K562 (cell line): ENCODE data around the gene IL4I1. TPM values are rescaled to one million over a fixed set of nuclear protein-coding genes. Genes with fewer than 3 reads are reported as not detected.

Experiments
- ATAC-seq: fragments of 200-7000 bp; cut with Tn5 transposase; 3 replicates; pipeline ENCODE4 v1.9.1; 2020; ENCODE audit warnings: moderate library complexity
- BruUV-seq: library from RNA; stranded (reverse); fragments of 400-500 nt; replicated peaks from 2 replicates; lab custom pipeline; 2021; lab: Mats Ljungman, UMichigan
- CTCF ChIA-PET: fragments of 300-600 bp; formaldehyde crosslinking; extraction: SDS; loops from one replicate; lab custom pipeline; 2021; ENCODE audit warnings: low intra/inter-chr PET ratio; lab: Yijun Ruan, JAX
- POLR2A ChIA-PET: fragments of 300-600, 350-650 bp; sonication (Branson Sonifier 250); formaldehyde crosslinking; extraction: SDS; loops from one replicate; lab custom pipeline; 2021; ENCODE audit warnings: antibody characterized with exemption, inconsistent platforms; lab: Yijun Ruan, JAX
- DNase-seq, 4 experiments: peaks; one replicate each; pipeline versions ENCODE4 v3.0.0 to v3.0.0-alpha.2; 2011 to 2018; ENCODE audit warnings: low spot score in 3 of 4, mixed read lengths in 3 of 4; ENCODE audit errors: extremely low read depth in 1 of 4
- FAIRE-seq: peaks from 2 replicates; lab custom pipeline; 2011; peaks lifted over from hg19 to GRCh38; lab: Jason Lieb, UNC
- H2AFZ ChIP-seq: 2 replicates; pipeline ENCODE4 v1.6.0; 2011; ENCODE audit warnings: low read depth, low read length, control low read depth, inconsistent platforms
- H3K27ac ChIP-seq: fragments of 200-600 bp; 3 replicates; pipeline ENCODE4 v1.8.0; 2011; ENCODE audit warnings: low read depth, mild to moderate bottlenecking, control low read depth, inconsistent platforms, low read length, moderate library complexity, mixed read lengths; ENCODE audit errors: extremely low read depth
- H3K27me3 ChIP-seq, 2 experiments: fragments of 300-600 bp in 1 of 2; 2 replicates in 1 of 2; 3 replicates in 1 of 2; pipeline versions ENCODE4 v1.6.0 to v1.8.0; 2011; ENCODE audit warnings: inconsistent platforms in 2 of 2, low read length in 2 of 2, mild to moderate bottlenecking in 1 of 2, mixed read lengths in 1 of 2, moderate library complexity in 1 of 2; ENCODE audit not compliant: control insufficient read depth in 2 of 2, insufficient read depth in 2 of 2
- H3K36me3 ChIP-seq: fragments of 300-600 bp; 3 replicates; pipeline ENCODE4 v1.8.0; 2011; ENCODE audit warnings: mild to moderate bottlenecking, low read length, inconsistent platforms; ENCODE audit not compliant: control insufficient read depth, insufficient read depth
- H3K4me1 ChIP-seq, 2 experiments: fragments of 200-600 bp in 1 of 2; replicated peaks in 1 of 2; 2 replicates in 1 of 2; 3 replicates in 1 of 2; pipeline versions ENCODE4 v1.5.1 to v1.8.0; 2011; ENCODE audit warnings: inconsistent platforms in 2 of 2, low read length in 2 of 2, mild to moderate bottlenecking in 1 of 2, mixed read lengths in 1 of 2, moderate library complexity in 1 of 2; ENCODE audit not compliant: control insufficient read depth in 2 of 2, insufficient read depth in 2 of 2
- H3K4me2 ChIP-seq: 2 replicates; pipeline ENCODE4 v1.6.1; 2011; ENCODE audit warnings: low read length, control low read depth, inconsistent platforms, mixed read lengths; ENCODE audit not compliant: insufficient read depth
- H3K4me3 ChIP-seq: fragments of 200-600 bp; sonication (generic), shearing (Covaris generic); 2 replicates; pipeline ENCODE4 v1.5.1; 2016; ENCODE audit warnings: control low read depth, inconsistent platforms
- H3K79me2 ChIP-seq: fragments of 200-600 bp; 3 replicates; pipeline ENCODE4 v1.8.0; 2011; ENCODE audit warnings: low read length, inconsistent platforms; ENCODE audit not compliant: control insufficient read depth, insufficient read depth
- H3K9ac ChIP-seq, 2 experiments: 2 replicates each; pipeline versions ENCODE4 v1.6.0 to v1.6.1; 2011; ENCODE audit warnings: low read depth in 2 of 2, low read length in 2 of 2, control low read depth in 1 of 2, inconsistent platforms in 1 of 2, mild to moderate bottlenecking in 1 of 2, mixed read lengths in 1 of 2; ENCODE audit not compliant: insufficient read depth in 1 of 2
- H3K9me1 ChIP-seq: one replicate; pipeline ENCODE4 v1.6.0; 2011; ENCODE audit warnings: inconsistent platforms, mild to moderate bottlenecking, low read length, moderate library complexity; ENCODE audit not compliant: control insufficient read depth, insufficient read depth
- H3K9me3 ChIP-seq: replicated peaks from 2 replicates; pipeline ENCODE4 v1.5.1; 2011; ENCODE audit warnings: low read depth, low read length, inconsistent platforms; ENCODE audit not compliant: control insufficient read depth, insufficient read depth
- H4K20me1 ChIP-seq: replicated peaks from 2 replicates; pipeline ENCODE4 v1.6.1; 2011; ENCODE audit warnings: low read length, inconsistent platforms, mixed read lengths; ENCODE audit not compliant: control insufficient read depth, insufficient read depth
- CBX8 ChIP-seq: fragments of 200-600 bp; sonication (generic); IDR thresholded peaks from 2 replicates; pipeline ENCODE4 v1.6.1; 2012; ENCODE audit warnings: borderline replicate concordance, mixed run types, low read depth, mild to moderate bottlenecking, moderate library complexity, mixed read lengths, low read length, control low read depth, inconsistent platforms; ENCODE audit not compliant: poor library complexity, severe bottlenecking; ENCODE audit errors: extremely low read depth
- HDAC1 ChIP-seq, 2 experiments: fragments of 450-650 bp; IDR thresholded peaks; 2 replicates each; pipeline ENCODE4 v1.6.1; 2016 to 2017; ENCODE audit warnings: inconsistent platforms in 1 of 2, mild to moderate bottlenecking in 1 of 2, moderate library complexity in 1 of 2
- HDAC6 ChIP-seq: IDR thresholded peaks from 2 replicates; pipeline ENCODE4 v1.6.1; 2012; ENCODE audit warnings: low read depth, mild to moderate bottlenecking, control low read depth, inconsistent platforms, low read length, moderate library complexity
- POLR2A ChIP-seq: fragments of 450-650 bp; conservative IDR thresholded peaks from 2 replicates; pipeline ENCODE4 v1.6.1; 2016
- POLR2G ChIP-seq: fragments of 200-400 bp; formaldehyde crosslinking; IDR thresholded peaks from 2 replicates; pipeline ENCODE4 v1.6.1; 2017; ENCODE audit warnings: low read depth, mild to moderate bottlenecking, antibody characterized with exemption, low read length, moderate library complexity
- POU5F1 ChIP-seq: fragments of 150-350 bp; IDR thresholded peaks from 2 replicates; pipeline ENCODE4 v1.6.1; 2014; ENCODE audit warnings: borderline replicate concordance, low read length, low read depth, mild to moderate bottlenecking; ENCODE audit not compliant: partially characterized antibody
- ZBTB1 ChIP-seq: sonication (generic); formaldehyde crosslinking; IDR thresholded peaks from 2 replicates; pipeline ENCODE4 v1.8.1; 2023; ENCODE audit warnings: missing genetic modification reagents, low read depth, mild to moderate bottlenecking, borderline replicate concordance
- ZNF121 ChIP-seq: sonication (generic); formaldehyde crosslinking; conservative IDR thresholded peaks from 2 replicates; pipeline ENCODE4 v1.8.0; 2022; ENCODE audit warnings: missing genetic modification reagents
- WGBS: fragments of 100-300 bp; shearing (Covaris generic); methylation state at CpG from one replicate; pipeline ENCODE4 v1.1.6; 2016; ENCODE audit warnings: low coverage, mixed read lengths; ENCODE audit not compliant: insufficient coverage; ENCODE audit errors: missing lambda C conversion rate; 5-methylcytosine and 5-hydroxymethylcytosine counted together
- in situ Hi-C: fragments of 300-500 bp; cut with MboI; formaldehyde crosslinking; loops from 4 replicates; pipeline ENCODE4 v1.15.0; 2018; ENCODE audit warnings: inconsistent platforms, mixed read lengths
- intact Hi-C: fragments of 100-400 bp; cut with micrococcal nuclease; formaldehyde crosslinking; loops from 2 replicates; pipeline ENCODE4 v1.14.2; 2022
- polyA plus RNA-seq, 8 experiments: library from polyadenylated mRNA; depleted of rRNA in 4 of 8; stranded (reverse) in 5 of 8; unstranded in 3 of 8; fragments of >200 nt; fragmentation: Nextera tagmentation in 2 of 8; fragmentation: Illumina TruSeq in 1 of 8; extraction: Ambion mirVana in 2 of 8; extraction: Trizol in 1 of 8; gene quantifications; 2 replicates each; pipeline versions ENCODE4 v1.2.1 to v1.2.3, GENCODE V29; 2011 to 2014; ENCODE audit warnings: inconsistent platforms in 1 of 8, missing spikeins in 1 of 8
- total RNA-seq, 7 experiments: library from RNA; depleted of rRNA in 6 of 7; stranded (reverse); fragments of >200 nt in 6 of 7; fragmentation: Illumina TruSeq in 2 of 7; extraction: Trizol in 2 of 7; gene quantifications; 2 replicates each; pipeline versions ENCODE4 v1.2.1 to v1.2.3, GENCODE V29; 2011 to 2021; ENCODE audit warnings: low replicate concordance in 1 of 7
- TF ChIP-seq, protein P1 (sequence below): sonication (generic); formaldehyde crosslinking; IDR thresholded peaks from 2 replicates; pipeline ENCODE4 v1.8.1; 2023; ENCODE audit warnings: mild to moderate bottlenecking, missing genetic modification reagents
- TF ChIP-seq, protein P2 (sequence below): fragments of 200-800 bp; sonication (Bioruptor generic); IDR thresholded peaks from 2 replicates; pipeline ENCODE4 v1.6.1; 2017; ENCODE audit warnings: missing genetic modification characterization, missing compliant biosample characterization
- TF ChIP-seq, protein P3 (sequence below): fragments of 450-650 bp; IDR thresholded peaks from 2 replicates; pipeline ENCODE4 v1.6.1; 2017; ENCODE audit warnings: antibody characterized with exemption, mild to moderate bottlenecking

The IL4I1 gene
- total and polyA plus RNA-seq, 9 of the 15 experiments (the other 6 are each of a cell fraction or from before 2014, with no cell fraction given), result 0.06 to 0.95 (median 0.43) TPM; not detected in 2

DNA sequence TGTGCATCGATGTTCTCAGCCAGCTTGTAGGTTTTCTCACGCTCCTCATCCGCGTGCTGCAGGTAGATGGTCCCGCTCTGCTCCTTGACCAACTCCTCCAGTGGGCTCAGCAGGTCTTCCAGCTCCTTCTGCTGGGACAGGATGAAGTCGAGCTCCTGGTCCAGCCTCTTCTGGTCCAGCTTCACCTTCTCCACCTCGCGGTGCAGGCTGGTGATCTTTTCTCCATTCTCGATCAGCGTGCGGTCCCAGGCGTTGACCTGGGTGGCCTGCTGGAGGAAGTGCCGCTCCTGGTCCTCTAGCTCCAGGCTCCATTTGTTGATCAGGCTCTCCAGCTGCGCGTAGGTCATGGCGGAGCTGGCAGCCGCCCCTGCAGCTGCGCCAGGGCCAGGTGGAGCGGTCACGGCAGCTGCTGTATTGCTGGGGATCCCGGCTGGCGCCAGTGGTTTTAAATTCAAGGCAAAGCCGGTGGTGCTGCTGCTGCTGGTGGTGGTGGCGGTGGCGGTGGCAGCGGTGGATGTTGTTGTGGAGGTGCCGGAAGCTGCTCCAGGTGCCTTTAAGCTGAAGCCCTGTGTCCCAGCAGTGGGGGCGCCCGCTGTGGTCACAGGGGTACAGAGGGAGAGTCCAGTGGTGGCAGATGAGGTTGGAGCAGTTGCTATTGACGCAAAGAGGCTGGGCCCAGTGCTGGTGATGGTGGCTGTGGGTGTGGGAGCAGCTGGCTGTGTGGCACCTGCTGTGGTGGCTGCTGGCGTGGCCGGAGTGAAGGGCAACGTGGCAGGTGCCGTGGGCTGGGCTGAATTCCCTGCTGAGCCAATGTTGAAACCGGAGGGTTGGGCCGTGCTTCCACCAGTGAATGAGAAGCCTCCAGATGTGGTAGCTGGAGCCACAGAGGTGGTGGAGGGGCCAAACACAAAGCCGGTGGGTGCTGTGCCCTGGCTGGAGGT lies 12.1 kb upstream of the IL4I1 start:
- no peak overlapping the region for H2AFZ ChIP-seq
- peaks cover 73% of the 10 kb centered on the region; the same call in 2 of the 3 replicates for H3K36me3 ChIP-seq
- H3K4me1 ChIP-seq, result peaks cover 0 to 23% of the 10 kb centered on the region in 2 experiments; a peak in 2 of 5 replicates
- FAIRE-seq (no peak), ATAC-seq (no peak), DNase-seq (no peak)
- in situ Hi-C loops, result no loop called here
- intact Hi-C loops, result no loop called here
- H3K27ac ChIP-seq, result no peak overlapping the region
- no peak overlapping the region for H3K4me2 ChIP-seq
- CTCF ChIA-PET, result no interaction called here
- BruUV-seq, result no TSS peak
- H3K27me3 ChIP-seq, result no peaks in the 10 kb centered on the region
- peaks cover 30% of the 10 kb centered on the region for H4K20me1 ChIP-seq
- H3K9me1 ChIP-seq, result no peaks in the 10 kb centered on the region
- H3K4me3 ChIP-seq, result no peak overlapping the region
- H3K9ac ChIP-seq, result peak overlapping the region in 1 of 2 experiments; percentile 28; a peak in 2 of 4 replicates
- peaks cover 35% of the 10 kb centered on the region for H3K79me2 ChIP-seq
- no peaks in the 10 kb centered on the region for H3K9me3 ChIP-seq
- POLR2A ChIA-PET, result interaction anchor here (0.6 to 13.2 kb wide), 7 partner anchors 8 to 40 kb away, joined by 3 to 105 read pairs (median 4); partner anchors contain the start of genes ATF5 and NUP62
- 97% methylated on average over 34 of the region's 37 CpGs for WGBS
- TF ChIP-seq, protein P1, sequence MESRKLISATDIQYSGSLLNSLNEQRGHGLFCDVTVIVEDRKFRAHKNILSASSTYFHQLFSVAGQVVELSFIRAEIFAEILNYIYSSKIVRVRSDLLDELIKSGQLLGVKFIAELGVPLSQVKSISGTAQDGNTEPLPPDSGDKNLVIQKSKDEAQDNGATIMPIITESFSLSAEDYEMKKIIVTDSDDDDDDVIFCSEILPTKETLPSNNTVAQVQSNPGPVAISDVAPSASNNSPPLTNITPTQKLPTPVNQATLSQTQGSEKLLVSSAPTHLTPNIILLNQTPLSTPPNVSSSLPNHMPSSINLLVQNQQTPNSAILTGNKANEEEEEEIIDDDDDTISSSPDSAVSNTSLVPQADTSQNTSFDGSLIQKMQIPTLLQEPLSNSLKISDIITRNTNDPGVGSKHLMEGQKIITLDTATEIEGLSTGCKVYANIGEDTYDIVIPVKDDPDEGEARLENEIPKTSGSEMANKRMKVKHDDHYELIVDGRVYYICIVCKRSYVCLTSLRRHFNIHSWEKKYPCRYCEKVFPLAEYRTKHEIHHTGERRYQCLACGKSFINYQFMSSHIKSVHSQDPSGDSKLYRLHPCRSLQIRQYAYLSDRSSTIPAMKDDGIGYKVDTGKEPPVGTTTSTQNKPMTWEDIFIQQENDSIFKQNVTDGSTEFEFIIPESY (CRISPR knock-in tag), result peak; percentile 31; the same call in 1 of the 2 replicates
- TF ChIP-seq CBX8 (no peak), POU5F1 (no peak), POLR2G (peak; percentile 59), POLR2A (peak; percentile 45; the same call in 1 of the 2 replicates), HDAC1 (IDR thresholded peaks at IDR 0.05) (no peak), ZBTB1 (no peak), ZNF121 (CRISPR knock-in tag) (no peak), HDAC6 (no peak)
- TF ChIP-seq, protein P2, sequence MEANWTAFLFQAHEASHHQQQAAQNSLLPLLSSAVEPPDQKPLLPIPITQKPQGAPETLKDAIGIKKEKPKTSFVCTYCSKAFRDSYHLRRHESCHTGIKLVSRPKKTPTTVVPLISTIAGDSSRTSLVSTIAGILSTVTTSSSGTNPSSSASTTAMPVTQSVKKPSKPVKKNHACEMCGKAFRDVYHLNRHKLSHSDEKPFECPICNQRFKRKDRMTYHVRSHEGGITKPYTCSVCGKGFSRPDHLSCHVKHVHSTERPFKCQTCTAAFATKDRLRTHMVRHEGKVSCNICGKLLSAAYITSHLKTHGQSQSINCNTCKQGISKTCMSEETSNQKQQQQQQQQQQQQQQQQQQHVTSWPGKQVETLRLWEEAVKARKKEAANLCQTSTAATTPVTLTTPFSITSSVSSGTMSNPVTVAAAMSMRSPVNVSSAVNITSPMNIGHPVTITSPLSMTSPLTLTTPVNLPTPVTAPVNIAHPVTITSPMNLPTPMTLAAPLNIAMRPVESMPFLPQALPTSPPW (CRISPR knock-in tag), result no peak
- TF ChIP-seq, protein P3, sequence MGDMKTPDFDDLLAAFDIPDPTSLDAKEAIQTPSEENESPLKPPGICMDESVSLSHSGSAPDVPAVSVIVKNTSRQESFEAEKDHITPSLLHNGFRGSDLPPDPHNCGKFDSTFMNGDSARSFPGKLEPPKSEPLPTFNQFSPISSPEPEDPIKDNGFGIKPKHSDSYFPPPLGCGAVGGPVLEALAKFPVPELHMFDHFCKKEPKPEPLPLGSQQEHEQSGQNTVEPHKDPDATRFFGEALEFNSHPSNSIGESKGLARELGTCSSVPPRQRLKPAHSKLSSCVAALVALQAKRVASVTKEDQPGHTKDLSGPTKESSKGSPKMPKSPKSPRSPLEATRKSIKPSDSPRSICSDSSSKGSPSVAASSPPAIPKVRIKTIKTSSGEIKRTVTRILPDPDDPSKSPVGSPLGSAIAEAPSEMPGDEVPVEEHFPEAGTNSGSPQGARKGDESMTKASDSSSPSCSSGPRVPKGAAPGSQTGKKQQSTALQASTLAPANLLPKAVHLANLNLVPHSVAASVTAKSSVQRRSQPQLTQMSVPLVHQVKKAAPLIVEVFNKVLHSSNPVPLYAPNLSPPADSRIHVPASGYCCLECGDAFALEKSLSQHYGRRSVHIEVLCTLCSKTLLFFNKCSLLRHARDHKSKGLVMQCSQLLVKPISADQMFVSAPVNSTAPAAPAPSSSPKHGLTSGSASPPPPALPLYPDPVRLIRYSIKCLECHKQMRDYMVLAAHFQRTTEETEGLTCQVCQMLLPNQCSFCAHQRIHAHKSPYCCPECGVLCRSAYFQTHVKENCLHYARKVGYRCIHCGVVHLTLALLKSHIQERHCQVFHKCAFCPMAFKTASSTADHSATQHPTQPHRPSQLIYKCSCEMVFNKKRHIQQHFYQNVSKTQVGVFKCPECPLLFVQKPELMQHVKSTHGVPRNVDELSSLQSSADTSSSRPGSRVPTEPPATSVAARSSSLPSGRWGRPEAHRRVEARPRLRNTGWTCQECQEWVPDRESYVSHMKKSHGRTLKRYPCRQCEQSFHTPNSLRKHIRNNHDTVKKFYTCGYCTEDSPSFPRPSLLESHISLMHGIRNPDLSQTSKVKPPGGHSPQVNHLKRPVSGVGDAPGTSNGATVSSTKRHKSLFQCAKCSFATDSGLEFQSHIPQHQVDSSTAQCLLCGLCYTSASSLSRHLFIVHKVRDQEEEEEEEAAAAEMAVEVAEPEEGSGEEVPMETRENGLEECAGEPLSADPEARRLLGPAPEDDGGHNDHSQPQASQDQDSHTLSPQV, result no peak
